ENCODE data around the gene MAGEB1. TPM values are rescaled to one million over a fixed set of nuclear protein-coding genes. Genes with fewer than 3 reads are reported as not detected.

MAGEB1 gene
- total RNA-seq, 8 experiments from 2014 or later, result 0.19 TPM; not detected in 7

Other genes with a start within 250 kb of the MAGEB1 start
- not detected for gene MAGEB2, start 31.6 kb upstream of the MAGEB1 start, total RNA-seq
- gene MAGEB3, start 16.5 kb upstream of the MAGEB1 start, total RNA-seq, result under 1 TPM in 2 of 8 experiments, not detected in 6; 0.14 to 0.17 TPM
- gene MAGEB4, start 5.1 kb upstream of the MAGEB1 start, total RNA-seq, result under 1 TPM in 2 of 8 experiments, not detected in 6; 0.14 to 0.24 TPM
- gene NR0B1, start 62.2 kb downstream of the MAGEB1 start, total RNA-seq, result under 1 TPM in 3 of 8 experiments, not detected in 5; 0.32 to 0.95 (median 0.43) TPM